ENCODE results near the gene SUPT6H.
"Not testable (repeated sequence)": the region's sequence is repeated elsewhere in the genome, so short reads cannot be mapped to it uniquely, and the experiment has no call there.

The SUPT6H gene

GRCh38 chr17:28648698-28649097 is 13.3 kb upstream of the SUPT6H start:
- no peak for DNase-seq (ENCODE audit: low read depth in 3 of 3)

- DNase-seq (ENCODE audit: low read depth in 3 of 3) = no peak
These were observed 6.8 kb upstream of the SUPT6H start for GRCh38 chr17:28655160-28655559.

GRCh38 chr17:28657756-28658155 is 4.2 kb upstream of the SUPT6H start:
- DNase-seq (ENCODE audit: low read depth in 3 of 3) = no peak

- not testable (repeated sequence) for DNase-seq (ENCODE audit: low read depth in 3 of 3)
These were observed 3.7 kb upstream of the SUPT6H start for GRCh38 chr17:28658342-28658741.

- DNase-seq (ENCODE audit: low read depth in 3 of 3) = not testable (repeated sequence)
These were observed 3.1 kb upstream of the SUPT6H start for GRCh38 chr17:28658766-28659496.

GRCh38 chr17:28659497-28659881 is 2.5 kb upstream of the SUPT6H start:
- not testable (repeated sequence) for DNase-seq (ENCODE audit: low read depth in 3 of 3)

GRCh38 chr17:28662527-28662829 is 473 bp downstream of the SUPT6H start:
- no peak for DNase-seq (ENCODE audit: low read depth in 3 of 3)

- no peak for DNase-seq (ENCODE audit: low read depth in 3 of 3)
These were observed 1.7 kb downstream of the SUPT6H start for GRCh38 chr17:28663723-28664122.

GRCh38 chr17:28665994-28666393 is 4.0 kb downstream of the SUPT6H start:
- no peak for DNase-seq (ENCODE audit: low read depth in 3 of 3)

- no peak for DNase-seq (ENCODE audit: low read depth in 3 of 3)
These were observed 5.9 kb downstream of the SUPT6H start for GRCh38 chr17:28667870-28668269.

- no peak for DNase-seq (ENCODE audit: low read depth in 3 of 3)
These were observed 7.9 kb downstream of the SUPT6H start for GRCh38 chr17:28669918-28670317.

- DNase-seq (ENCODE audit: low read depth in 3 of 3) = no peak
These were observed 13.5 kb downstream of the SUPT6H start for GRCh38 chr17:28675490-28675889.

GRCh38 chr17:28675980-28676379 is 14.0 kb downstream of the SUPT6H start:
- DNase-seq (ENCODE audit: low read depth in 3 of 3) = no peak

GRCh38 chr17:28682655-28683054 is 20.6 kb downstream of the SUPT6H start:
- no peak for DNase-seq (ENCODE audit: low read depth in 3 of 3)

GRCh38 chr17:28684963-28685362 is 23.0 kb downstream of the SUPT6H start:
- DNase-seq (ENCODE audit: low read depth in 3 of 3) = no peak

GRCh38 chr17:28685366-28685765 is 23.4 kb downstream of the SUPT6H start:
- no peak for DNase-seq (ENCODE audit: low read depth in 3 of 3)

GRCh38 chr17:28686296-28686695 is 24.3 kb downstream of the SUPT6H start:
- no peak for DNase-seq (ENCODE audit: low read depth in 3 of 3)

GRCh38 chr17:28688481-28688880 is 26.5 kb downstream of the SUPT6H start:
- DNase-seq (ENCODE audit: low read depth in 3 of 3) = no peak

GRCh38 chr17:28689011-28689410 is 27.0 kb downstream of the SUPT6H start:
- no peak for DNase-seq (ENCODE audit: low read depth in 3 of 3)

- DNase-seq (ENCODE audit: low read depth in 3 of 3) = no peak
These were observed 31.9 kb downstream of the SUPT6H start for GRCh38 chr17:28693869-28694268.

GRCh38 chr17:28698253-28698941 is 36.4 kb downstream of the SUPT6H start:
- DNase-seq (ENCODE audit: low read depth in 3 of 3) = no peak

- DNase-seq (ENCODE audit: low read depth in 3 of 3) = no peak
These were observed 38.3 kb downstream of the SUPT6H start for GRCh38 chr17:28700278-28700677.

GRCh38 chr17:28700830-28701492 is 39.0 kb downstream of the SUPT6H start:
- DNase-seq (ENCODE audit: low read depth in 3 of 3) = no peak
